Liver (tissue), 9 donors: ENCODE measurements around the gene NRG4. TPM values are rescaled to one million over a fixed set of nuclear protein-coding genes. Genes with fewer than 3 reads are reported as not detected.
"Not testable (repeated sequence)": the region's sequence is repeated elsewhere in the genome, so short reads cannot be mapped to it uniquely, and the experiment has no call there.

Experiments
- DNase-seq: peaks from one replicate; pipeline ENCODE4 v3.0.0-alpha.2; 2017; ENCODE audit warnings: low spot score
- H3K27ac ChIP-seq, 2 donors: one replicate each; pipeline ENCODE4 v1.7.0; 2013; ENCODE audit warnings: inconsistent platforms in 2 of 2, low read length in 2 of 2, control low read depth in 1 of 2, low read depth in 1 of 2, mild to moderate bottlenecking in 1 of 2
- H3K27me3 ChIP-seq, 4 donors: one replicate each; pipeline versions ENCODE4 v1.6.1 to v1.7.0; 2013; ENCODE audit warnings: low read length in 3 of 4, inconsistent platforms in 1 of 4, mild to moderate bottlenecking in 1 of 4, moderate library complexity in 1 of 4; ENCODE audit not compliant: control insufficient read depth in 4 of 4, insufficient read depth in 4 of 4
- H3K36me3 ChIP-seq, 4 donors: one replicate each; pipeline versions ENCODE4 v1.6.1 to v1.7.0; 2013; ENCODE audit warnings: low read length in 3 of 4, mild to moderate bottlenecking in 3 of 4, low read depth in 1 of 4, moderate library complexity in 1 of 4; ENCODE audit not compliant: control insufficient read depth in 4 of 4, insufficient read depth in 3 of 4
- H3K4me1 ChIP-seq, 4 donors: one replicate each; pipeline versions ENCODE4 v1.6.1 to v1.7.0; 2013; ENCODE audit warnings: low read length in 3 of 4, mild to moderate bottlenecking in 3 of 4, moderate library complexity in 1 of 4; ENCODE audit not compliant: control insufficient read depth in 4 of 4, insufficient read depth in 4 of 4
- H3K4me3 ChIP-seq, 3 donors: one replicate each; pipeline versions ENCODE4 v1.6.1 to v1.7.0; 2013; ENCODE audit warnings: low read length in 3 of 3, control low read depth in 1 of 3, low read depth in 1 of 3, mild to moderate bottlenecking in 1 of 3
- H3K9ac ChIP-seq, 2 donors: one replicate each; pipeline ENCODE4 v1.7.0; 2013; ENCODE audit warnings: low read length in 2 of 2, mild to moderate bottlenecking in 2 of 2, moderate library complexity in 2 of 2, control low read depth in 1 of 2, low read depth in 1 of 2
- H3K9me3 ChIP-seq, 4 donors: one replicate each; pipeline versions ENCODE4 v1.6.1 to v1.7.0; 2013; ENCODE audit warnings: low read length in 3 of 4; ENCODE audit not compliant: control insufficient read depth in 4 of 4
- EGR1 ChIP-seq, 2 donors: IDR thresholded peaks; 2 replicates each; pipeline ENCODE4 v1.6.1; 2016 to 2018; ENCODE audit warnings: antibody characterized with exemption in 2 of 2, low read depth in 2 of 2
- FOXA1 ChIP-seq: IDR thresholded peaks from 2 replicates; pipeline ENCODE4 v1.6.1; 2016; ENCODE audit warnings: antibody characterized with exemption
- GABPA ChIP-seq, 2 donors: IDR thresholded peaks in 1 of 2; conservative IDR thresholded peaks in 1 of 2; 2 replicates each; pipeline ENCODE4 v1.6.1; 2016; ENCODE audit warnings: antibody characterized with exemption in 2 of 2, mild to moderate bottlenecking in 1 of 2, moderate library complexity in 1 of 2
- HNF4A ChIP-seq, 2 donors: conservative IDR thresholded peaks; 2 replicates each; pipeline ENCODE4 v1.6.1; 2016; ENCODE audit warnings: antibody characterized with exemption in 2 of 2, mild to moderate bottlenecking in 2 of 2
- HNF4G ChIP-seq: IDR thresholded peaks from 2 replicates; pipeline ENCODE4 v1.6.1; 2016; ENCODE audit warnings: antibody characterized with exemption
- RXRA ChIP-seq, 2 donors: IDR thresholded peaks; 2 replicates each; pipeline ENCODE4 v1.6.1; 2017 to 2018; ENCODE audit warnings: antibody characterized with exemption in 2 of 2, mild to moderate bottlenecking in 1 of 2
- SP1 ChIP-seq: IDR thresholded peaks from 2 replicates; pipeline ENCODE4 v1.6.1; 2018; ENCODE audit warnings: antibody characterized with exemption, mild to moderate bottlenecking
- TAF1 ChIP-seq: conservative IDR thresholded peaks from 2 replicates; pipeline ENCODE4 v1.6.1; 2016; ENCODE audit warnings: antibody characterized with exemption, mild to moderate bottlenecking
- YY1 ChIP-seq: IDR thresholded peaks from 2 replicates; pipeline ENCODE4 v1.6.1; 2016; ENCODE audit warnings: antibody characterized with exemption, mild to moderate bottlenecking
- ZBTB33 ChIP-seq: IDR thresholded peaks from 2 replicates; pipeline ENCODE4 v1.6.1; 2016; ENCODE audit warnings: antibody characterized with exemption
- WGBS: extraction: QIAGEN DNeasy Blood & Tissue Kit; methylation state at CpG from one replicate; pipeline ENCODE4 v1.1.7; 2013; 5-methylcytosine and 5-hydroxymethylcytosine counted together
- polyA plus RNA-seq, 2 donors: library from polyadenylated mRNA; stranded (reverse) in 1 of 2; unstranded in 1 of 2; fragments of 200-250 nt in 1 of 2; fragments of >200 nt in 1 of 2; fragmentation: Nextera tagmentation in 1 of 2; extraction: Ambion mirVana in 1 of 2; gene quantifications; one replicate each; pipeline versions ENCODE4 v1.2.1 to v1.2.3, GENCODE V29; 2013 to 2015
- total RNA-seq, 2 donors: library from RNA; depleted of rRNA; stranded (reverse); fragments of >200 nt; gene quantifications; one replicate each; pipeline ENCODE4 v1.2.3, GENCODE V29; 2014
- TF ChIP-seq, protein P1 (sequence below): IDR thresholded peaks from 2 replicates; pipeline ENCODE4 v1.6.1; 2016; ENCODE audit warnings: antibody characterized with exemption, mild to moderate bottlenecking
- donor health status: healthy.
- donor health status: healthy.
- donor health status: healthy.
- donor health status: healthy.
- donor health status: healthy.

Gene NRG4
- total and polyA plus RNA-seq, 4 donors: 0.51 to 1.3 (median 1.0) TPM; not detected in 1

DNA sequence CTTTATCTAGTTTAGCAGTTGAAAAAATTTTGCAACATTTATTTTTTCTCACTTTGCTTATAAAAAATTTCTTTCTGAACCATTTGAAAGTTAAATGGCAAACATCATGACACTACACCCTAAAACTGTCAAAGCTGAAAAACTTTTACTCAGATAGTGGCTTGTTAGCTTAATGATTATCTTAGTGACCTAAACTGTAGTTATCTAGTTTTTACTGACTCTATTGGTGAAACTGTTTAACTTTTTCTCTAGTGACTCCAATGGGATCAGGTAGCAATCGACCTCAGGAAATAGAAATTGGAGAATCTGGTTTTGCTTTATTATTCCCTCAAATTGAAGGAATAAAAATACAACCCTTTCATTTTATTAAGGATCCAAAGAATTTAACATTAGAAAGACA lies 95.2 kb downstream of the NRG4 start (continued):
- TF ChIP-seq, protein P1, sequence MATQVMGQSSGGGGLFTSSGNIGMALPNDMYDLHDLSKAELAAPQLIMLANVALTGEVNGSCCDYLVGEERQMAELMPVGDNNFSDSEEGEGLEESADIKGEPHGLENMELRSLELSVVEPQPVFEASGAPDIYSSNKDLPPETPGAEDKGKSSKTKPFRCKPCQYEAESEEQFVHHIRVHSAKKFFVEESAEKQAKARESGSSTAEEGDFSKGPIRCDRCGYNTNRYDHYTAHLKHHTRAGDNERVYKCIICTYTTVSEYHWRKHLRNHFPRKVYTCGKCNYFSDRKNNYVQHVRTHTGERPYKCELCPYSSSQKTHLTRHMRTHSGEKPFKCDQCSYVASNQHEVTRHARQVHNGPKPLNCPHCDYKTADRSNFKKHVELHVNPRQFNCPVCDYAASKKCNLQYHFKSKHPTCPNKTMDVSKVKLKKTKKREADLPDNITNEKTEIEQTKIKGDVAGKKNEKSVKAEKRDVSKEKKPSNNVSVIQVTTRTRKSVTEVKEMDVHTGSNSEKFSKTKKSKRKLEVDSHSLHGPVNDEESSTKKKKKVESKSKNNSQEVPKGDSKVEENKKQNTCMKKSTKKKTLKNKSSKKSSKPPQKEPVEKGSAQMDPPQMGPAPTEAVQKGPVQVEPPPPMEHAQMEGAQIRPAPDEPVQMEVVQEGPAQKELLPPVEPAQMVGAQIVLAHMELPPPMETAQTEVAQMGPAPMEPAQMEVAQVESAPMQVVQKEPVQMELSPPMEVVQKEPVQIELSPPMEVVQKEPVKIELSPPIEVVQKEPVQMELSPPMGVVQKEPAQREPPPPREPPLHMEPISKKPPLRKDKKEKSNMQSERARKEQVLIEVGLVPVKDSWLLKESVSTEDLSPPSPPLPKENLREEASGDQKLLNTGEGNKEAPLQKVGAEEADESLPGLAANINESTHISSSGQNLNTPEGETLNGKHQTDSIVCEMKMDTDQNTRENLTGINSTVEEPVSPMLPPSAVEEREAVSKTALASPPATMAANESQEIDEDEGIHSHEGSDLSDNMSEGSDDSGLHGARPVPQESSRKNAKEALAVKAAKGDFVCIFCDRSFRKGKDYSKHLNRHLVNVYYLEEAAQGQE: no peak
- TF ChIP-seq EGR1 (IDR thresholded peaks at IDR 0.05; ENCODE audit: low read depth in 2 of 2) (no peak), SP1 (no peak), RXRA (IDR thresholded peaks at IDR 0.05) (no peak), HNF4A (conservative IDR thresholded peaks at IDR 0.05) (no peak), HNF4G (no peak), GABPA (IDR thresholded peaks at IDR 0.05 in 1 of 2, conservative IDR thresholded peaks at IDR 0.05 in 1 of 2) (no peak), YY1 (no peak)

DNA sequence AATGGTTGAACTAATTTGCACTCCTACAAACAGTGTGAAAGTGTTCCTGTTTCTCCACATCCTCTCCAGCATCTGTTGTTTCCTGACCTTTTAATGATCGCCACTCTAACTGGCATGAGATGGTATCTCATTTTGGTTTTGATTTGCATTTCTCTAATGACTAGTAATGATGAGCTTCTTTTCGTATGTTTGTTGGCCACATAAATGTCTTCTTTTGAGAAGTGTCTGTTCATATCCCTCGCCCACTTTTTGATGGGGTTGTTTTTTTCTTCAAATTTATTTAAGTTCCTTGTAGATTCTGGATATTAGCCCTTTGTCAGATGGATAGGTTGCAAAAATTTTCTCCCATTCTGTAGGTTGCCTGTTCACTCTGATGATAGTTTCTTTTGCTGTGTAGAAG lies 101.9 kb downstream of the NRG4 start:
- H3K36me3 ChIP-seq: peaks cover 4 to 26% (median 15%) of the 10 kb centered on the region in 4 donors
- DNase-seq, H3K9ac ChIP-seq, H3K4me3 ChIP-seq, H3K27me3 ChIP-seq, H3K4me1 ChIP-seq, H3K27ac ChIP-seq, H3K9me3 ChIP-seq: not testable (repeated sequence)
- 96% methylated on average over 3 of the region's 3 CpGs for WGBS

DNA sequence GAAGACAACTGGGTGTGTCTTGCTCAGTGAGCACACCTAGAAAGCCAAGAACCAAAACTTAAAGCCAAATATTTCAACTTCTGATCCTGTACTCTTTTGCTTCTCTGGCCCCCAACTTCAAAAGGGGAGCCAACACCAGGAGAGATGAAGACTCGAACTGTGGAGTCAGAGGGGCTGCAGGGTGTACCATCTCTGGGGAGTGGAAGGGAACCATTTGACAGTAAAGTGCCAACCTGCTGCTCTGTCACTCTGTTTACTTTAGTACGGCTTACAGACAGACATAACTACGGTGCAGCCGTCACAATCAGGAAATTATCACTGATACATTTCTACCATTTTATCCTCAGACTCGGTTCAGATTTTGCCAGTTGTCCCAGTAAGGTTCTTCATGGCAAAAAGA lies 107.0 kb downstream of the NRG4 start:
- Histone ChIP-seq H3K27me3 (no peaks in the 10 kb centered on the region), H3K27ac (no peak overlapping the region), H3K4me3 (no peak overlapping the region), H3K9ac (no peak overlapping the region), H3K9me3 (no peaks in the 10 kb centered on the region), H3K36me3 (peaks cover 3 to 12% (median 4%) of the 10 kb centered on the region in 4 donors), H3K4me1 (peaks cover 4 to 42% (median 26%) of the 10 kb centered on the region in 4 donors)
- TF ChIP-seq TAF1 (no peak), HNF4A (conservative IDR thresholded peaks at IDR 0.05) (no peak), ZBTB33 (no peak), FOXA1 (no peak), GABPA (IDR thresholded peaks at IDR 0.05 in 1 of 2, conservative IDR thresholded peaks at IDR 0.05 in 1 of 2) (no peak)
- no peak for DNase-seq
- 88% methylated on average over 5 of the region's 5 CpGs for WGBS
